Endodermal cell (in vitro differentiated cells): ENCODE results near the gene NAV2. TPM values are rescaled to one million over a fixed set of nuclear protein-coding genes. Genes with fewer than 3 reads are reported as not detected.

ENCODE experiments used
- DNase-seq: peaks from one replicate; pipeline ENCODE4 v3.0.0-alpha.2; 2017
- H3K27ac ChIP-seq: 2 replicates; pipeline ENCODE4 v1.5.1; 2013; ENCODE audit warnings: mild to moderate bottlenecking, low read depth, low read length, moderate library complexity
- H3K27me3 ChIP-seq: 2 replicates; pipeline ENCODE4 v1.6.1; 2013; ENCODE audit warnings: mild to moderate bottlenecking, low read length, moderate library complexity; ENCODE audit not compliant: insufficient read depth, control insufficient read depth, poor library complexity, severe bottlenecking
- H3K36me3 ChIP-seq: 2 replicates; pipeline ENCODE4 v1.7.0; 2013; ENCODE audit warnings: mild to moderate bottlenecking, low read length, moderate library complexity; ENCODE audit not compliant: control insufficient read depth, insufficient read depth
- H3K4me1 ChIP-seq: one replicate; pipeline ENCODE4 v1.7.0; 2013; ENCODE audit warnings: low read length; ENCODE audit not compliant: control insufficient read depth, insufficient read depth
- H3K4me3 ChIP-seq: 2 replicates; pipeline ENCODE4 v1.5.1; 2013; ENCODE audit warnings: mild to moderate bottlenecking, low read length, moderate library complexity
- H3K9ac ChIP-seq: 2 replicates; pipeline ENCODE4 v1.6.1; 2013; ENCODE audit warnings: mild to moderate bottlenecking, low read length, moderate library complexity; ENCODE audit not compliant: poor library complexity, severe bottlenecking; ENCODE audit errors: extremely low read depth
- H3K9me3 ChIP-seq: 2 replicates; pipeline ENCODE4 v1.6.1; 2013; ENCODE audit warnings: mild to moderate bottlenecking, low read length, moderate library complexity; ENCODE audit not compliant: control insufficient read depth
- H3K27ac Mint-ChIP-seq: 2 replicates; pipeline ENCODE4 v1.8.0; 2020; ENCODE audit warnings: mixed read lengths
- H3K27me3 Mint-ChIP-seq: 2 replicates; pipeline ENCODE4 v1.8.0; 2021; ENCODE audit warnings: mild to moderate bottlenecking, mixed read lengths; ENCODE audit not compliant: insufficient read depth
- H3K36me3 Mint-ChIP-seq: 2 replicates; pipeline ENCODE4 v1.8.0; 2020; ENCODE audit warnings: low read depth, mixed read lengths
- H3K4me1 Mint-ChIP-seq: 2 replicates; pipeline ENCODE4 v1.8.0; 2020; ENCODE audit warnings: mixed read lengths
- H3K4me3 Mint-ChIP-seq: 2 replicates; pipeline ENCODE4 v1.8.0; 2020; ENCODE audit warnings: mild to moderate bottlenecking, moderate library complexity, mixed read lengths
- H3K9me3 Mint-ChIP-seq: 2 replicates; pipeline ENCODE4 v1.8.0; 2020; ENCODE audit warnings: mild to moderate bottlenecking, mixed read lengths
- WGBS, 2 experiments: methylation state at CpG; one replicate each; pipeline versions ENCODE4 v1.1.5 to v1.1.7; 2013; ENCODE audit warnings: missing lambda C conversion rate in 2 of 2, mixed read lengths in 1 of 2; ENCODE audit not compliant: insufficient coverage in 1 of 2, insufficient read length in 1 of 2; 5-methylcytosine and 5-hydroxymethylcytosine counted together
- total RNA-seq, 2 donors: library from RNA; stranded (reverse); fragmentation: NEBNext Ultra II Directional in 1 of 2; extraction: Animal tissue kit (Norgen Biotek cat#: 25700) in 1 of 2; gene quantifications; 2 replicates in 1 of 2; 3 replicates in 1 of 2; pipeline ENCODE4 v1.2.1, GENCODE V29; 2021
- TF ChIP-seq, protein P1 (sequence below): fragments of 200-600 bp; sonication (generic); conservative IDR thresholded peaks from 2 replicates; pipeline ENCODE4 v1.5.0; 2021; ENCODE audit warnings: antibody characterized with exemption, mild to moderate bottlenecking

Gene NAV2
- total RNA-seq, 2 donors from 2014 or later = 37.1 to 42.4 TPM

- no peak overlapping the region for H3K4me3 ChIP-seq
- Mint-ChIP-seq H3K27ac (no peak overlapping the region), H3K4me3 (no peak overlapping the region), H3K36me3 (no peaks in the 10 kb centered on the region), H3K9me3 (no peaks in the 10 kb centered on the region), H3K4me1 (peaks cover 55% of the 10 kb centered on the region), H3K27me3 (no peaks in the 10 kb centered on the region)
- no peak for DNase-seq
- H3K9ac ChIP-seq = no peak overlapping the region
- H3K27me3 ChIP-seq = no peaks in the 10 kb centered on the region
- H3K36me3 ChIP-seq = no peaks in the 10 kb centered on the region
- H3K9me3 ChIP-seq = no peaks in the 10 kb centered on the region
- peaks cover 11% of the 10 kb centered on the region for H3K4me1 ChIP-seq
- no peak overlapping the region for H3K27ac ChIP-seq
- WGBS, 2 experiments = 77 to 89% methylated on average over 4 to 12 of the region's 12 CpGs
- TF ChIP-seq, protein P1, sequence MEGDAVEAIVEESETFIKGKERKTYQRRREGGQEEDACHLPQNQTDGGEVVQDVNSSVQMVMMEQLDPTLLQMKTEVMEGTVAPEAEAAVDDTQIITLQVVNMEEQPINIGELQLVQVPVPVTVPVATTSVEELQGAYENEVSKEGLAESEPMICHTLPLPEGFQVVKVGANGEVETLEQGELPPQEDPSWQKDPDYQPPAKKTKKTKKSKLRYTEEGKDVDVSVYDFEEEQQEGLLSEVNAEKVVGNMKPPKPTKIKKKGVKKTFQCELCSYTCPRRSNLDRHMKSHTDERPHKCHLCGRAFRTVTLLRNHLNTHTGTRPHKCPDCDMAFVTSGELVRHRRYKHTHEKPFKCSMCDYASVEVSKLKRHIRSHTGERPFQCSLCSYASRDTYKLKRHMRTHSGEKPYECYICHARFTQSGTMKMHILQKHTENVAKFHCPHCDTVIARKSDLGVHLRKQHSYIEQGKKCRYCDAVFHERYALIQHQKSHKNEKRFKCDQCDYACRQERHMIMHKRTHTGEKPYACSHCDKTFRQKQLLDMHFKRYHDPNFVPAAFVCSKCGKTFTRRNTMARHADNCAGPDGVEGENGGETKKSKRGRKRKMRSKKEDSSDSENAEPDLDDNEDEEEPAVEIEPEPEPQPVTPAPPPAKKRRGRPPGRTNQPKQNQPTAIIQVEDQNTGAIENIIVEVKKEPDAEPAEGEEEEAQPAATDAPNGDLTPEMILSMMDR = no peak
These were observed 289.9 kb downstream of the NAV2 start for GRCh38 chr11:20002312-20003216.

DNA sequence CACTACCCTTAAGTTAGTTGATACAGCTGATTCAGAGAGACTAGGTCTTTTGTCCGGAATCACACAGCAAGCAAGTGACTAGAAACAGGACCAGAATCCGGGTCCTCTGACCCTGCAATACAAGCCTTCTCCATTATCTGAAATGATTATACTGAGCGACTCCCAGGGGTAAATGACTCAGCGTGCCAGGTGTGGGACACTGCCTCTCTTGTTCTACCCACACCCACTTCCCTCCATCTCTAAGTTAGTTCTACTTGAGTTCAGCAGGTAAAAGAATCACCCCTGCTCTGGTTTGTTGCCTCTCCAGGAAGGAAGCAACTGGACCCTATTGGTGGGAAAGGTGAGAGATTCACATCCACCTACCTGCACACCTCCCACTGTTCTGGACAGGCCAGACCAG lies 290.7 kb downstream of the NAV2 start:
- H3K4me3 Mint-ChIP-seq = no peak overlapping the region
- H3K36me3 ChIP-seq = no peaks in the 10 kb centered on the region
- H3K27me3 Mint-ChIP-seq = no peaks in the 10 kb centered on the region
- 90 to 93% methylated on average over 3 to 4 of the region's 4 CpGs for WGBS, 2 experiments
- no peaks in the 10 kb centered on the region for H3K9me3 ChIP-seq
- H3K27ac Mint-ChIP-seq = no peak overlapping the region
- no peaks in the 10 kb centered on the region for H3K9me3 Mint-ChIP-seq
- peaks cover 11% of the 10 kb centered on the region for H3K4me1 ChIP-seq
- no peaks in the 10 kb centered on the region for H3K27me3 ChIP-seq
- H3K4me3 ChIP-seq = no peak overlapping the region
- TF ChIP-seq, protein P1 = no peak
- no peak overlapping the region for H3K27ac ChIP-seq
- no peaks in the 10 kb centered on the region for H3K36me3 Mint-ChIP-seq
- DNase-seq = no peak
- peaks cover 55% of the 10 kb centered on the region for H3K4me1 Mint-ChIP-seq
- H3K9ac ChIP-seq = no peak overlapping the region

DNA sequence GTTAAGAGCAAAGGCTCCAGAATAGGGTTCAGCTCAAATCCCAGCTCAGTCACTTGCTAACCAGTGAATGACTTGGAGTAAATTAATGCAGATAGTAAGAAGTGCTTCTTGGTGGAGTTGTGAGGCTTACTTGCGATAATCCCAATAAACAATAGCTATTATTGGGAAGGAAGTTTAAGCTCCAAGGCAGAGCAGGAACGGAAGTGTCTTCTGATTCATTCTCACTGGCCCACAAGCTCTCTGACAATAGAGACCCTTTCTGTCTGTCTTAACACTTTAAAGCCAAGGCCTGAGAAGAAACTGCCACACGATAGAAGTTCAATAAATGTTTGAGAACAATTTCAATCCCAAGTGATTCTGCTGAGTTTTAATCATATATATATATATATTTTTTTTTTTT lies 292.2 kb downstream of the NAV2 start:
- no peak for DNase-seq
- H3K27ac ChIP-seq = no peak overlapping the region
- TF ChIP-seq, protein P1 = no peak
- H3K27ac Mint-ChIP-seq = no peak overlapping the region
- H3K4me3 Mint-ChIP-seq = no peak overlapping the region
- no peaks in the 10 kb centered on the region for H3K27me3 Mint-ChIP-seq
- H3K4me1 ChIP-seq = peaks cover 11% of the 10 kb centered on the region
- WGBS, 2 experiments = 80 to 93% methylated on average over 2 of the region's 3 CpGs
- H3K36me3 ChIP-seq = no peaks in the 10 kb centered on the region
- no peak overlapping the region for H3K9ac ChIP-seq
- no peaks in the 10 kb centered on the region for H3K36me3 Mint-ChIP-seq
- no peaks in the 10 kb centered on the region for H3K9me3 ChIP-seq
- H3K9me3 Mint-ChIP-seq = no peaks in the 10 kb centered on the region
- peaks cover 51% of the 10 kb centered on the region for H3K4me1 Mint-ChIP-seq
- no peaks in the 10 kb centered on the region for H3K27me3 ChIP-seq
- H3K4me3 ChIP-seq = no peak overlapping the region
